ENCODE data around the gene CHD1L. TPM values are rescaled to one million over a fixed set of nuclear protein-coding genes. Genes with fewer than 3 reads are reported as not detected.

CHD1L gene
- total RNA-seq, 1 experiment from 2014 or later, result 64.2 TPM

DNA sequence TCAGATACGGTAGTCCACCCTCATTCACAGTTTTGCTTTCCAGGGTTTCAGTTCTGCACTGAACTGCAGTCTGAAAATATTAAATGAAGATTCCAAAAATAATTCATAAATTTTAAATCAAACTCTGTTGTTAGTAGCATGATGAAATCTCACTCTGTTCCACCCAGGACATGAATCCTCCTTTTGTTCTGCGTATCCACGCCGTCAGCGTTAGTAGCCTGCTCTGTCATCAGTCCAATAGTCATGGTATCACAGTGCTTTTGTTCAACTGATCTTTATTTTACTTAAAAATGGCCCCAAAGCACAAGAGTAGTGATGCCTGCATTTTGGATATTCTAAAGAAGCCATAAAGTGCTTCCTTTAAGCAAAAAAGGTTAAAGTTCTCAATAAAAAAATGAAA, 23.9 kb downstream of the CHD1L start:
- no peak overlapping the region for H4K91ac ChIP-seq (ENCODE audit: insufficient read length, low read depth, low read length)
- no peaks in the 10 kb centered on the region for H3K9me3 Mint-ChIP-seq
- no peak overlapping the region for H4K8ac ChIP-seq (replicated peaks; ENCODE audit: insufficient read length, low read depth, low read length)
- no peak overlapping the region for H3K56ac ChIP-seq (ENCODE audit: insufficient read length, low read depth, low read length)
- DNase-seq, result no peak
- H3K23me2 ChIP-seq (ENCODE audit: insufficient read length, low read depth, low read length, poor library complexity, severe bottlenecking), result no peaks in the 10 kb centered on the region
- H2BK12ac ChIP-seq (ENCODE audit: insufficient read length, low read depth, low read length), result no peak overlapping the region
- TF ChIP-seq, protein P1, sequence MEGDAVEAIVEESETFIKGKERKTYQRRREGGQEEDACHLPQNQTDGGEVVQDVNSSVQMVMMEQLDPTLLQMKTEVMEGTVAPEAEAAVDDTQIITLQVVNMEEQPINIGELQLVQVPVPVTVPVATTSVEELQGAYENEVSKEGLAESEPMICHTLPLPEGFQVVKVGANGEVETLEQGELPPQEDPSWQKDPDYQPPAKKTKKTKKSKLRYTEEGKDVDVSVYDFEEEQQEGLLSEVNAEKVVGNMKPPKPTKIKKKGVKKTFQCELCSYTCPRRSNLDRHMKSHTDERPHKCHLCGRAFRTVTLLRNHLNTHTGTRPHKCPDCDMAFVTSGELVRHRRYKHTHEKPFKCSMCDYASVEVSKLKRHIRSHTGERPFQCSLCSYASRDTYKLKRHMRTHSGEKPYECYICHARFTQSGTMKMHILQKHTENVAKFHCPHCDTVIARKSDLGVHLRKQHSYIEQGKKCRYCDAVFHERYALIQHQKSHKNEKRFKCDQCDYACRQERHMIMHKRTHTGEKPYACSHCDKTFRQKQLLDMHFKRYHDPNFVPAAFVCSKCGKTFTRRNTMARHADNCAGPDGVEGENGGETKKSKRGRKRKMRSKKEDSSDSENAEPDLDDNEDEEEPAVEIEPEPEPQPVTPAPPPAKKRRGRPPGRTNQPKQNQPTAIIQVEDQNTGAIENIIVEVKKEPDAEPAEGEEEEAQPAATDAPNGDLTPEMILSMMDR (conservative IDR thresholded peaks at IDR 0.05), result no peak
- no peaks in the 10 kb centered on the region for H3K79me2 ChIP-seq (ENCODE audit: insufficient read depth, low read length)
- H2BK120ac ChIP-seq (ENCODE audit: low read depth, low read length, poor library complexity, severe bottlenecking), result no peak overlapping the region
- no peaks in the 10 kb centered on the region for H3K9me3 ChIP-seq (ENCODE audit: control insufficient read depth, low read depth, low read length)
- H3K4me1 ChIP-seq (ENCODE audit: insufficient read depth, low read length), result no peaks in the 10 kb centered on the region
- no peak overlapping the region for H4K5ac ChIP-seq (ENCODE audit: insufficient read length, low read depth, low read length)
- no peak overlapping the region for H3K4me3 Mint-ChIP-seq
- H3K27me3 ChIP-seq (ENCODE audit: insufficient read depth, low read length), result no peaks in the 10 kb centered on the region
- H2AK5ac ChIP-seq (ENCODE audit: insufficient read length, low read length), result no peak overlapping the region
- H3T11ph ChIP-seq (ENCODE audit: low read length), result no peak overlapping the region
- H3K14ac ChIP-seq (ENCODE audit: insufficient read depth, low read length), result no peak overlapping the region
- H3K27ac Mint-ChIP-seq, result no peak overlapping the region
- H3K23ac ChIP-seq (ENCODE audit: insufficient read length, low read depth, low read length), result no peak overlapping the region
- H3K18ac ChIP-seq (ENCODE audit: insufficient read length, low read depth, low read length), result no peak overlapping the region
- no peaks in the 10 kb centered on the region for H4K20me1 ChIP-seq (ENCODE audit: control insufficient read depth, insufficient read depth, insufficient read length)
- no peak overlapping the region for H2BK15ac ChIP-seq (ENCODE audit: low read depth, low read length)
- no peaks in the 10 kb centered on the region; the same call in 1 of the 2 replicates for H3K27me3 Mint-ChIP-seq (ENCODE audit: low read depth)
- H2BK20ac ChIP-seq (ENCODE audit: low read depth, low read length, poor library complexity, severe bottlenecking), result no peak overlapping the region
- H3K36me3 Mint-ChIP-seq (ENCODE audit: insufficient read depth in 1 of 3, low read depth in 3 of 3), result peaks cover 16 to 80% (median 66%) of the 10 kb centered on the region in 3 experiments; a peak in 6 of 7 replicates
- no peak overlapping the region for H3K9ac ChIP-seq (ENCODE audit: extremely low read depth, insufficient read length, low read length)
- no peaks in the 10 kb centered on the region for H3K79me1 ChIP-seq (ENCODE audit: insufficient read depth, low read depth, low read length, poor library complexity, severe bottlenecking)
- no peaks in the 10 kb centered on the region for H3K4me1 Mint-ChIP-seq
- H2BK5ac ChIP-seq (ENCODE audit: insufficient read length, low read length), result no peak overlapping the region
- no CpG with 5 or more reads among the region's 5 CpGs for WGBS (ENCODE audit: extremely low coverage, insufficient read length, low lambda C conversion rate)
- H3K4ac ChIP-seq (ENCODE audit: low read depth, low read length), result no peak overlapping the region
- no peak overlapping the region for H2AFZ ChIP-seq (ENCODE audit: low read length)
- H3K4me2 ChIP-seq (ENCODE audit: insufficient read depth, insufficient read length, low read length), result no peak overlapping the region
- no peak overlapping the region for H3K27ac ChIP-seq (ENCODE audit: insufficient read length, low read depth, low read length)
